ENCODE data around the gene SPRED2.

DNA sequence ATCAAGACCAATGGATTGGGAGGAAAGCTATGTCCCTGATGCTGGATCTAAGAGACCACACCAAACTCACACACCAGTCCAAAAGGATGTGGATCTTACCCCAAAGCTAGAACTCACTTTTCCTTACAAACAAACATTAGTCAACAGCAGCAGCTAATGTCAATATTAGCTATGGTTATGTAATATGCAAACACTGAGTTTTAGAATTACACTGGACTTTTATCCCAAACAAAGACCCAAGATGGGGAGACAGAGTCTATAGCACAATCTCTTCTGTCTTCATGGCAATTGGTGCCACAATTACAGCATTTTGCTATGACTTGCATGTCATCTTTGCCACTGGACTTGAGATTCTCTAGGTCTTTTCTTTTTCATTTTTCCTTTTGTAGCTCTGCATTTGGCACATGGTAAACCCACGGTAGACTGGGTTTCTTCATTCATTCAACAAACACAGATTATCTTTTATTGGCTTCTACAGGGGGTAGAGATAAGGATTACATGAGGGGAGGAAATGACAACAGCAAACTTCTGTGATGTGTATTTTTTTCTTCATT is 59.0 kb downstream of the SPRED2 start:
- TF ChIP-seq, protein P1, sequence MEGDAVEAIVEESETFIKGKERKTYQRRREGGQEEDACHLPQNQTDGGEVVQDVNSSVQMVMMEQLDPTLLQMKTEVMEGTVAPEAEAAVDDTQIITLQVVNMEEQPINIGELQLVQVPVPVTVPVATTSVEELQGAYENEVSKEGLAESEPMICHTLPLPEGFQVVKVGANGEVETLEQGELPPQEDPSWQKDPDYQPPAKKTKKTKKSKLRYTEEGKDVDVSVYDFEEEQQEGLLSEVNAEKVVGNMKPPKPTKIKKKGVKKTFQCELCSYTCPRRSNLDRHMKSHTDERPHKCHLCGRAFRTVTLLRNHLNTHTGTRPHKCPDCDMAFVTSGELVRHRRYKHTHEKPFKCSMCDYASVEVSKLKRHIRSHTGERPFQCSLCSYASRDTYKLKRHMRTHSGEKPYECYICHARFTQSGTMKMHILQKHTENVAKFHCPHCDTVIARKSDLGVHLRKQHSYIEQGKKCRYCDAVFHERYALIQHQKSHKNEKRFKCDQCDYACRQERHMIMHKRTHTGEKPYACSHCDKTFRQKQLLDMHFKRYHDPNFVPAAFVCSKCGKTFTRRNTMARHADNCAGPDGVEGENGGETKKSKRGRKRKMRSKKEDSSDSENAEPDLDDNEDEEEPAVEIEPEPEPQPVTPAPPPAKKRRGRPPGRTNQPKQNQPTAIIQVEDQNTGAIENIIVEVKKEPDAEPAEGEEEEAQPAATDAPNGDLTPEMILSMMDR (IDR thresholded peaks at IDR 0.05): no peak
- no peak for TF ChIP-seq POLR2A (IDR thresholded peaks at IDR 0.05)

Data from uterus (tissue), 2 donors.